Neural cell (in vitro differentiated cells): ENCODE results near the gene SFMBT2. TPM values are rescaled to one million over a fixed set of nuclear protein-coding genes. Genes with fewer than 3 reads are reported as not detected.

Source experiments
- H2AFZ ChIP-seq: fragments of 200-600, 300-800 bp; sonication (generic), shearing (Covaris generic); 2 replicates; pipeline ENCODE4 v1.6.0; 2014; ENCODE audit warnings: low read depth, mild to moderate bottlenecking, antibody characterized with exemption, low read length, moderate library complexity
- H3F3A ChIP-seq: fragments of 200-600 bp; shearing (Covaris generic); 2 replicates; pipeline ENCODE4 v1.6.1; 2016; ENCODE audit warnings: mild to moderate bottlenecking, moderate library complexity, mixed read lengths, antibody characterized with exemption, low read length; ENCODE audit not compliant: insufficient read depth, poor library complexity, severe bottlenecking
- H3K27ac ChIP-seq: fragments of 200-600, 300-800 bp; sonication (generic), shearing (Covaris generic); 2 replicates; pipeline ENCODE4 v1.5.1; 2014; ENCODE audit warnings: mild to moderate bottlenecking, low read length, moderate library complexity
- H3K27me3 ChIP-seq: fragments of 300-800, 200-600 bp; sonication (generic), shearing (Covaris generic); 2 replicates; pipeline ENCODE4 v1.6.0; 2014; ENCODE audit warnings: mild to moderate bottlenecking, low read depth, low read length, moderate library complexity; ENCODE audit not compliant: insufficient read depth
- H3K36me3 ChIP-seq: fragments of 300-800, 200-600 bp; sonication (generic), shearing (Covaris generic); 2 replicates; pipeline ENCODE4 v1.5.1; 2014; ENCODE audit warnings: mild to moderate bottlenecking, antibody characterized with exemption, low read length, moderate library complexity; ENCODE audit not compliant: insufficient read depth
- H3K4me2 ChIP-seq: fragments of 300-800, 200-600 bp; sonication (generic), shearing (Covaris generic); 2 replicates; pipeline ENCODE4 v1.6.0; 2014; ENCODE audit warnings: mild to moderate bottlenecking, low read length
- H3K4me3 ChIP-seq: fragments of 300-800, 200-600 bp; sonication (generic), shearing (Covaris generic); 2 replicates; pipeline ENCODE4 v1.5.1; 2014; ENCODE audit warnings: mild to moderate bottlenecking, low read length, moderate library complexity
- H3K79me2 ChIP-seq: fragments of 200-600 bp; shearing (Covaris generic); replicated peaks from 2 replicates; pipeline ENCODE4 v1.6.0; 2014; ENCODE audit warnings: mild to moderate bottlenecking, low read length, moderate library complexity; ENCODE audit not compliant: insufficient read depth
- H3K9ac ChIP-seq: fragments of 300-800, 200-600 bp; sonication (generic), shearing (Covaris generic); 2 replicates; pipeline ENCODE4 v1.6.1; 2016; ENCODE audit warnings: mild to moderate bottlenecking, low read length, mixed read lengths
- H3K9me2 ChIP-seq: fragments of 200-600 bp; shearing (Covaris generic); 2 replicates; pipeline ENCODE4 v1.6.1; 2016; ENCODE audit warnings: mild to moderate bottlenecking, low read length, mixed read lengths; ENCODE audit not compliant: insufficient read depth
- H3K9me3 ChIP-seq: fragments of 200-600, 300-800 bp; sonication (generic), shearing (Covaris generic); 2 replicates; pipeline ENCODE4 v1.6.1; 2016; ENCODE audit warnings: mild to moderate bottlenecking, mixed run types, low read length, moderate library complexity, mixed read lengths
- H4K20me1 ChIP-seq: fragments of 200-600 bp; shearing (Covaris generic); 2 replicates; pipeline ENCODE4 v1.6.1; 2016; ENCODE audit warnings: mild to moderate bottlenecking, mixed run types; ENCODE audit not compliant: insufficient read depth
- EP300 ChIP-seq: fragments of 450-650 bp; conservative IDR thresholded peaks from 2 replicates; pipeline ENCODE4 v1.6.1; 2014; ENCODE audit warnings: antibody characterized with exemption, mild to moderate bottlenecking, moderate library complexity; ENCODE audit not compliant: poor library complexity, severe bottlenecking
- EZH2 ChIP-seq: fragments of 200-600, 300-800 bp; shearing (Covaris generic), sonication (generic); IDR thresholded peaks from 2 replicates; pipeline ENCODE4 v1.6.1; 2014; ENCODE audit warnings: antibody characterized with exemption, low read length, borderline replicate concordance, mild to moderate bottlenecking; ENCODE audit not compliant: insufficient read depth, poor library complexity, severe bottlenecking
- MXI1 ChIP-seq: fragments of 450-650 bp; conservative IDR thresholded peaks from 2 replicates; pipeline ENCODE4 v1.6.1; 2014; ENCODE audit warnings: antibody characterized with exemption, mild to moderate bottlenecking; ENCODE audit not compliant: poor library complexity, severe bottlenecking
- POLR2AphosphoS5 ChIP-seq: IDR thresholded peaks from 2 replicates; pipeline ENCODE4 v1.6.1; 2012
- RAD21 ChIP-seq: fragments of 450-650 bp; conservative IDR thresholded peaks from 2 replicates; pipeline ENCODE4 v1.6.1; 2014; ENCODE audit warnings: antibody characterized with exemption, mild to moderate bottlenecking, moderate library complexity
- SMC3 ChIP-seq: fragments of 450-650 bp; conservative IDR thresholded peaks from 2 replicates; pipeline ENCODE4 v1.6.1; 2014; ENCODE audit warnings: antibody characterized with exemption, mild to moderate bottlenecking, moderate library complexity; ENCODE audit not compliant: poor library complexity
- TAF1 ChIP-seq: IDR thresholded peaks from 2 replicates; pipeline ENCODE4 v1.6.1; 2012; ENCODE audit warnings: low read depth
- polyA plus RNA-seq: library from polyadenylated mRNA; depleted of rRNA; stranded (reverse); fragments of >200 nt; gene quantifications from 2 replicates; pipeline ENCODE4 v1.2.3, GENCODE V29; 2014
- TF ChIP-seq, protein P1 (sequence below): IDR thresholded peaks from 2 replicates; pipeline ENCODE4 v1.6.1; 2012; ENCODE audit warnings: borderline replicate concordance
- TF ChIP-seq, protein P2 (sequence below): fragments of 450-650 bp; IDR thresholded peaks from 2 replicates; pipeline ENCODE4 v1.5.1; 2014; ENCODE audit warnings: antibody characterized with exemption, mild to moderate bottlenecking, moderate library complexity; ENCODE audit not compliant: poor library complexity, severe bottlenecking

The SFMBT2 gene
- polyA plus RNA-seq, 1 donor from 2014 or later = 1.3 TPM

DNA sequence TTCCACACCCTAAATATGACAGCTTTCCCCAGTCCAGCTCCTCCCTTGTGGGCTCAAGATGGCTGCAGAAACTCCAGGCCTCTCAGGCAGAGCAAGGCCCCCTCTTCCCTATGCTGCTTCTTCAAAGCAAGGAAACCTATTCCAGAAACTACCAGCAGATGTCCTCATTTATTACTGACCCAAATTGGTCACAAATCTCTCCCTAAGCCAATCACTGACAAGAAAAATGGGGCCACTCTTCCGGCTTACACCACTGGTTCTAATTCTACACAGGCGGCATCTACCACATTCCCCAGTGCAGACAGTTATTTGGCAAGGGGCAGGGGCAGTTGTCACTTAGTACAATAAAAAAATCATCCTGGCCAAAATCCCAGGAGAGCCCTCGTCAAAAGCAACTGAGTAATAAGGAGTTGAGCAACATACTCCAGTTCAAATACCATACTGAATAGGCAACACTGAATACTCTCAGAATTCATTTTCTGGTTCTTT, 150.4 kb downstream of the SFMBT2 start:
- no peaks in the 10 kb centered on the region for H3K9me2 ChIP-seq
- no peaks in the 10 kb centered on the region for H3K79me2 ChIP-seq
- H3K4me2 ChIP-seq = no peak overlapping the region
- no peaks in the 10 kb centered on the region for H3F3A ChIP-seq
- H3K4me3 ChIP-seq = no peak overlapping the region
- no peaks in the 10 kb centered on the region for H3K27me3 ChIP-seq
- H3K27ac ChIP-seq = no peak overlapping the region
- H3K36me3 ChIP-seq = no peaks in the 10 kb centered on the region
- TF ChIP-seq POLR2AphosphoS5 = no peak
- no peak for TF ChIP-seq EZH2
- TF ChIP-seq, protein P1, sequence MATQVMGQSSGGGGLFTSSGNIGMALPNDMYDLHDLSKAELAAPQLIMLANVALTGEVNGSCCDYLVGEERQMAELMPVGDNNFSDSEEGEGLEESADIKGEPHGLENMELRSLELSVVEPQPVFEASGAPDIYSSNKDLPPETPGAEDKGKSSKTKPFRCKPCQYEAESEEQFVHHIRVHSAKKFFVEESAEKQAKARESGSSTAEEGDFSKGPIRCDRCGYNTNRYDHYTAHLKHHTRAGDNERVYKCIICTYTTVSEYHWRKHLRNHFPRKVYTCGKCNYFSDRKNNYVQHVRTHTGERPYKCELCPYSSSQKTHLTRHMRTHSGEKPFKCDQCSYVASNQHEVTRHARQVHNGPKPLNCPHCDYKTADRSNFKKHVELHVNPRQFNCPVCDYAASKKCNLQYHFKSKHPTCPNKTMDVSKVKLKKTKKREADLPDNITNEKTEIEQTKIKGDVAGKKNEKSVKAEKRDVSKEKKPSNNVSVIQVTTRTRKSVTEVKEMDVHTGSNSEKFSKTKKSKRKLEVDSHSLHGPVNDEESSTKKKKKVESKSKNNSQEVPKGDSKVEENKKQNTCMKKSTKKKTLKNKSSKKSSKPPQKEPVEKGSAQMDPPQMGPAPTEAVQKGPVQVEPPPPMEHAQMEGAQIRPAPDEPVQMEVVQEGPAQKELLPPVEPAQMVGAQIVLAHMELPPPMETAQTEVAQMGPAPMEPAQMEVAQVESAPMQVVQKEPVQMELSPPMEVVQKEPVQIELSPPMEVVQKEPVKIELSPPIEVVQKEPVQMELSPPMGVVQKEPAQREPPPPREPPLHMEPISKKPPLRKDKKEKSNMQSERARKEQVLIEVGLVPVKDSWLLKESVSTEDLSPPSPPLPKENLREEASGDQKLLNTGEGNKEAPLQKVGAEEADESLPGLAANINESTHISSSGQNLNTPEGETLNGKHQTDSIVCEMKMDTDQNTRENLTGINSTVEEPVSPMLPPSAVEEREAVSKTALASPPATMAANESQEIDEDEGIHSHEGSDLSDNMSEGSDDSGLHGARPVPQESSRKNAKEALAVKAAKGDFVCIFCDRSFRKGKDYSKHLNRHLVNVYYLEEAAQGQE = no peak
- no peak for TF ChIP-seq MXI1
- no peak for TF ChIP-seq EP300
- TF ChIP-seq, protein P2, sequence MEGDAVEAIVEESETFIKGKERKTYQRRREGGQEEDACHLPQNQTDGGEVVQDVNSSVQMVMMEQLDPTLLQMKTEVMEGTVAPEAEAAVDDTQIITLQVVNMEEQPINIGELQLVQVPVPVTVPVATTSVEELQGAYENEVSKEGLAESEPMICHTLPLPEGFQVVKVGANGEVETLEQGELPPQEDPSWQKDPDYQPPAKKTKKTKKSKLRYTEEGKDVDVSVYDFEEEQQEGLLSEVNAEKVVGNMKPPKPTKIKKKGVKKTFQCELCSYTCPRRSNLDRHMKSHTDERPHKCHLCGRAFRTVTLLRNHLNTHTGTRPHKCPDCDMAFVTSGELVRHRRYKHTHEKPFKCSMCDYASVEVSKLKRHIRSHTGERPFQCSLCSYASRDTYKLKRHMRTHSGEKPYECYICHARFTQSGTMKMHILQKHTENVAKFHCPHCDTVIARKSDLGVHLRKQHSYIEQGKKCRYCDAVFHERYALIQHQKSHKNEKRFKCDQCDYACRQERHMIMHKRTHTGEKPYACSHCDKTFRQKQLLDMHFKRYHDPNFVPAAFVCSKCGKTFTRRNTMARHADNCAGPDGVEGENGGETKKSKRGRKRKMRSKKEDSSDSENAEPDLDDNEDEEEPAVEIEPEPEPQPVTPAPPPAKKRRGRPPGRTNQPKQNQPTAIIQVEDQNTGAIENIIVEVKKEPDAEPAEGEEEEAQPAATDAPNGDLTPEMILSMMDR = peak; percentile 56
- TF ChIP-seq RAD21 = peak; percentile 36
- TF ChIP-seq TAF1 = no peak
- peak; percentile 43 for TF ChIP-seq SMC3
- no peaks in the 10 kb centered on the region for H3K9me3 ChIP-seq
- H4K20me1 ChIP-seq = no peaks in the 10 kb centered on the region
- H3K9ac ChIP-seq = no peak overlapping the region
- no peak overlapping the region for H2AFZ ChIP-seq

DNA sequence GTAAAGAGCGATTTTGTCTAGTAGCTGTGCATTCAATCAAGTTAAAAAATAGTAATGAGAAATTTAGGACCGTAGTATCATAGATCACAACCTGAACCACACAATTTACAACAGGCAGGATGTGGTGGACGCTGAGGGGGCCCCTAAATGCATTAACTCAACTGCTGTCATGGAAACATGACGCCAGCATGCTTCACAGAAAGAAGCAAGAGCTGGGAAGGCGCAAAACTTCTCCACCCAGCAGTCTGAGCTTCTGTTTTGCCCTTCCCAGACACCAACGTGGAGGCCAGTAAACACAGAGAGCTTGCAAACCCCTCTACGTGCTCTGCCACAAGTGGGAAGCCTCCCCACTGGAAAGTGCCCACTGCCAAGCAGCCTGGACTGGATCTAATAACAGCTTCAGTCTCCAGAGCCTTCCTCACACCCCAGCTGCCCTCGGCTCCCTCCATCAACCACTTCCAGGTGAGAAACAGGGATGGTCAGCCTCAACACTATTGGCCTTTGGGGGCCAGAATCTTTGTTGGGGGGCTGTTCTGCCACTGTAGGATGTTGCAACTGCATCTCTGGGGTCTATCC, 151.8 kb downstream of the SFMBT2 start:
- TF ChIP-seq TAF1 = no peak
- TF ChIP-seq, protein P1 = no peak
- TF ChIP-seq EP300 = no peak
- no peak for TF ChIP-seq SMC3
- TF ChIP-seq POLR2AphosphoS5 = no peak
- TF ChIP-seq RAD21 = no peak
- no peak for TF ChIP-seq EZH2
- TF ChIP-seq, protein P2 = no peak
- no peak for TF ChIP-seq MXI1
- Histone ChIP-seq H3K27ac (no peak overlapping the region), H3K9me3 (no peaks in the 10 kb centered on the region), H3K9ac (no peak overlapping the region), H3K27me3 (no peaks in the 10 kb centered on the region), H2AFZ (no peak overlapping the region), H3F3A (no peaks in the 10 kb centered on the region), H4K20me1 (no peaks in the 10 kb centered on the region), H3K4me3 (peak overlapping the region; percentile 13), H3K4me2 (no peak overlapping the region), H3K9me2 (no peaks in the 10 kb centered on the region), H3K36me3 (no peaks in the 10 kb centered on the region), H3K79me2 (no peaks in the 10 kb centered on the region)
